GM12864 (cell line): Measurements from ENCODE around the gene INPP5B.
"Not testable (repeated sequence)": the region's sequence is repeated elsewhere in the genome, so short reads cannot be mapped to it uniquely, and the experiment has no call there.

ENCODE experiments used
- DNase-seq: peaks from one replicate; pipeline ENCODE4 v3.0.0-alpha.2; 2011; ENCODE audit warnings: low read depth
- H3K4me3 ChIP-seq: 2 replicates; pipeline ENCODE4 v1.5.1; 2011; ENCODE audit warnings: mild to moderate bottlenecking, low read depth, low read length, control low read depth
- CTCF ChIP-seq: IDR thresholded peaks from 2 replicates; pipeline ENCODE4 v1.5.1; 2011; ENCODE audit warnings: low read depth, mild to moderate bottlenecking, moderate library complexity, low read length, control low read depth, inconsistent platforms; ENCODE audit errors: missing control alignments

INPP5B gene

GRCh38 chr1:37914719-37915475 is 32.0 kb downstream of the INPP5B start:
- no peak for TF ChIP-seq CTCF
- no peak for DNase-seq
- H3K4me3 ChIP-seq, result no peak overlapping the region

- not testable (repeated sequence) for DNase-seq, H3K4me3 ChIP-seq
These were observed 35.4 kb downstream of the INPP5B start for GRCh38 chr1:37911478-37911877.

GRCh38 chr1:37910886-37911285 is 36.0 kb downstream of the INPP5B start:
- H3K4me3 ChIP-seq, DNase-seq: not testable (repeated sequence)

- not testable (repeated sequence) for H3K4me3 ChIP-seq, DNase-seq
These were observed 38.3 kb downstream of the INPP5B start for GRCh38 chr1:37908531-37908930.

GRCh38 chr1:37907416-37908125 is 39.3 kb downstream of the INPP5B start:
- H3K4me3 ChIP-seq, DNase-seq: not testable (repeated sequence)

GRCh38 chr1:37906591-37906990 is 40.3 kb downstream of the INPP5B start:
- DNase-seq, H3K4me3 ChIP-seq: not testable (repeated sequence)

GRCh38 chr1:37905727-37906126 is 41.1 kb downstream of the INPP5B start:
- DNase-seq, result no peak
- H3K4me3 ChIP-seq, result no peak overlapping the region
- no peak for TF ChIP-seq CTCF

- DNase-seq, H3K4me3 ChIP-seq: not testable (repeated sequence)
These were observed 42.9 kb downstream of the INPP5B start for GRCh38 chr1:37903921-37904320.

GRCh38 chr1:37902983-37903382 is 43.9 kb downstream of the INPP5B start:
- DNase-seq, result no peak
- no peak overlapping the region for H3K4me3 ChIP-seq
- no peak for TF ChIP-seq CTCF

- TF ChIP-seq CTCF, result no peak
These were observed 45.0 kb downstream of the INPP5B start for GRCh38 chr1:37901893-37902225.

More at GRCh38 chr1:37901893-37902225, 45.0 kb downstream of the INPP5B start:
- H3K4me3 ChIP-seq, result no peak overlapping the region
- DNase-seq, result no peak
